Rectal smooth muscle tissue (tissue), 1 donor: ENCODE measurements around the gene MYL6B.
A peak's percentile ranks its signal among the peaks of the same experiment; 100 is the strongest.
"Not testable (repeated sequence)": the region's sequence is repeated elsewhere in the genome, so short reads cannot be mapped to it uniquely, and the experiment has no call there.

ENCODE experiments used
- H3K27ac ChIP-seq: one replicate; pipeline ENCODE4 v1.7.0; 2013; ENCODE audit warnings: low read depth, low read length, inconsistent platforms
- H3K27me3 ChIP-seq: one replicate; pipeline ENCODE4 v1.7.0; 2013; ENCODE audit warnings: low read length; ENCODE audit not compliant: control insufficient read depth, insufficient read depth
- H3K36me3 ChIP-seq: one replicate; pipeline ENCODE4 v1.7.0; 2013; ENCODE audit warnings: low read length; ENCODE audit not compliant: control insufficient read depth, insufficient read depth
- H3K4me1 ChIP-seq: one replicate; pipeline ENCODE4 v1.7.0; 2013; ENCODE audit warnings: low read length; ENCODE audit not compliant: control insufficient read depth, insufficient read depth
- H3K4me3 ChIP-seq: one replicate; pipeline ENCODE4 v1.7.0; 2013; ENCODE audit warnings: low read length
- H3K9ac ChIP-seq: one replicate; pipeline ENCODE4 v1.7.0; 2013; ENCODE audit warnings: low read length

Gene MYL6B

DNA sequence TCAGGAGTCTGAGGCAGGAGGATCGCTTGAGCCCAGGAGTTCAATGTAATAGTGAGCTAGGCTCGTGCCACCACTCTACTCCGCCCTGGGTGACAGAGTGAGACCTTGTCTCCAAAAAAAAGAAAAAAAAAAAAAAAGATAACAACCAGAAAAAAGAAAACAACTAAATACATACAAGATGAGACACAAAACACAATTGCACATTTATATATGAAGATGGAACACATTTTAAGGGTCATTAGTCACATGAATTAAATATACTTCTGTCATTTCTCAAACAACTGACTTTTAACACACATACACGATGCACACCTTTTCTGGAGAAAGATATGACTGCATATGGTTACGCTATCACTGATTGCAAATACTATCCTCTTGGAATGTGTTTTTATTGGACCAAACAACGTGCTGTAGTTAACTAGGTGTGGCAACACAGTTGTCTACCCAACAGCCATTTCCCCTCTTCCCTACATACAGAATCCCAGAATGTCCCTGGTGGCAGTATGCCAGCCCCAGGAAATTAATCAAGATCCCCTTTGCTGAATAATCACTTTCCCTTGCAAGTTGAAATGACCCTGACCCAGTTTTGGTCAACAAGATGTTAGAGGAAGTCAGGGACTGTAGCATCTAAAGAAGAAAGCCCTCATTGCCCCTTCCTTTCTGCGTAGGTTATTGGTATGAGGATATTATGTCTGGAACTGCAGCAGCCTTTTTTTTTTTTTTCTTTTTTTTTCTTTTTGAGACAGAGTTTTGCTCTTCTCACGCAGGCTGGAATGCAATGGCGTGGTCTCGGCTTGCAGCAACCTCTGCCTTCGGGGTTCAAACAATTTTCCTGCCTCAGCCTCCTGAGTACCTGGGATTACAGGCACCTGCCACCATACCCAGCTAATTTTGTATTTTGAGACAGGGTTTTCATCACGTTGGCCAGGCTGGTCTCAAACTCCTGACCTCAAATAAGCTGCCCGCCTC lies 5.6 kb upstream of the MYL6B start:
- Histone ChIP-seq H3K27me3 (no peaks in the 10 kb centered on the region), H3K4me3 (no peak overlapping the region), H3K9ac (no peak overlapping the region), H3K27ac (no peak overlapping the region), H3K4me1 (peaks cover 2% of the 10 kb centered on the region), H3K36me3 (peaks cover 16% of the 10 kb centered on the region)

DNA sequence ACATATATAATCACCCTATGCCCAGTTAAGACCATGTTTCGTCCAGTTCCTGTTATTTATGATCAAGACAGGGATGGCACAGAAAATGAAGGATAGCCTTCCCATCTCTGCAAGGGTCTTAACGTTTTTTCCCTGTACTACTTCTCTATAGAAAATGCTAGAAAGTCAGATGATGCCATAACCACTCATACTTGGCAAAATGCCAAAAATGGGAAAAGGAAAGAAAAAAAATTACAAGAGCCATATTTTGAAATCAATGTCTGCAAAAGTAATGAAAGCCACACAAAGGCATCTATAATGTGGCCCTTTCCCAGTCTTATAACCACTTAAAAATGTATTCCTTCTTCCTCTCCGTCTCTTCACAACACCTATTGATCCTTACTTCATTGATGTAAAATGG lies 1.8 kb upstream of the MYL6B start:
- Histone ChIP-seq H3K9ac (no peak overlapping the region), H3K36me3 (peaks cover 2% of the 10 kb centered on the region), H3K4me3 (no peak overlapping the region), H3K27ac (no peak overlapping the region), H3K27me3 (no peaks in the 10 kb centered on the region), H3K4me1 (peaks cover 9% of the 10 kb centered on the region)

DNA sequence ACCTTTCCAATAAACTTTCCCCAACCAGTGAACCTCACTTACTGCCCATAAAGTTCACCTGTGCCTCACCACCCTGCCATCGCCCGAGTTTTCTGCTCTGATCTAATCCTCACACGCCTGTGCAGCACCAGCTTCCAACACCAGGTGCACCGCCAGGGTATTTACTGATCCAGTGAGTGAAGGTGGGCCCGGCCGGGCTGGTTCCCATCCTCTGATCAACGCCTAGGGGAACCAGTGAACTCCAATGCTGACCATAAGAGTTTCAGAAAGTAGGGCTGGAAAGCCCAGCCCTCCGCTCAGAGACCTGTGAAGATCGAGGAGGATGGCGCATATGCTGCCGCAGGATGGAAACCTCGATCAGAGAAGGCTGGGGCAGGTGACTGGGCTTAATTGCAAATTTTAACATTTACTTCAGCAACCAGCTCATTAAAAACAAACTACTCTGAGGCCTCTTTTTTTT lies 685 bp upstream of the MYL6B start:
- Histone ChIP-seq H3K36me3 (peaks cover 2% of the 10 kb centered on the region), H3K27ac (peak overlapping the region; percentile 83), H3K4me3 (peak overlapping the region; percentile 60), H3K27me3 (no peaks in the 10 kb centered on the region), H3K9ac (peak overlapping the region; percentile 79), H3K4me1 (peaks cover 9% of the 10 kb centered on the region)

DNA sequence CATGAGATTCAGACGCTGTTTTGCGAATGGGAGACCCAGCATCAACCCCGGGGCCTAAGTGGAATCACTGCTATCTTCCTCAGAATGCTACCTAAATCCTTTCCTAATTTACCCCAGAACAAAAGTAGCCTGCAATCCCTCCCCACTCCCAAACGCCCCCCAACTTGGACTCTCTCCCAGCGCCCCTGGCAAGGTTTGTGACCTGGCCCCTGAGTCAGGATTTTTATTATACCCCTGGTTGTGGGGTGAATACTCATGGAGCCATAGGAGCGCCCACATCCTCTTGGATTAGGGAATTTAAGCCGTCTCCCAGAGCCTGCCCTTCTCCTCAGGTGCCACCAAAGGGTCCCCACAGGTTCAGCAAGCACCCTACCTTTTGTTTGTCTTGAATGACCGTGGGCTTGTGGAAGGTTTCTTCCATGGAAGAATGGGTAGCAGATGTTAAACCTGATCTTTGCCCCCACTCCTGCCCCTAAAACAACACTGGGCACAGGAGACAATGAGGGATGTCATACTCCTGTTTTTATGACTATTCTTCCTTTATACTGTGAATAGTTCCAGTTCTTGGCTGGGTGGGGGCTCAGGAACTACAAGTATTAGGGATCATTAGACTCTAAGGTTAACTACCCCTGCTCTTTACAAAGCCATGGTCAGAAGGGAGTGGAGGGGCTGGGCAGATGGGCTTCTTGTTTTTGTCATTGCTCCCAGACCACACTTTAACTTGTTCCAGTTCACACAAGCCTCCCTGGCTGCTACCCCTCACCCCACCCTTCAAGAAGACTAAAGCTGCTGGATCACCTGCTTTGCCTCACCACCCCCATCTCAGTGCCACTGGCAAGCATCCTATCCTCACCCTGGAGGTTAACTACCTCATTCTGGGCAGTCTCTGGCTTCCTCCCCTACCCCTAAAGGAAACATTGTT lies 630 bp downstream of the MYL6B start:
- peak overlapping the region; percentile 60 for H3K4me3 ChIP-seq
- H3K9ac ChIP-seq: no peak overlapping the region
- peaks cover 2% of the 10 kb centered on the region for H3K36me3 ChIP-seq
- H3K27ac ChIP-seq: peak overlapping the region; percentile 83
- H3K27me3 ChIP-seq: no peaks in the 10 kb centered on the region
- H3K4me1 ChIP-seq: peaks cover 9% of the 10 kb centered on the region

DNA sequence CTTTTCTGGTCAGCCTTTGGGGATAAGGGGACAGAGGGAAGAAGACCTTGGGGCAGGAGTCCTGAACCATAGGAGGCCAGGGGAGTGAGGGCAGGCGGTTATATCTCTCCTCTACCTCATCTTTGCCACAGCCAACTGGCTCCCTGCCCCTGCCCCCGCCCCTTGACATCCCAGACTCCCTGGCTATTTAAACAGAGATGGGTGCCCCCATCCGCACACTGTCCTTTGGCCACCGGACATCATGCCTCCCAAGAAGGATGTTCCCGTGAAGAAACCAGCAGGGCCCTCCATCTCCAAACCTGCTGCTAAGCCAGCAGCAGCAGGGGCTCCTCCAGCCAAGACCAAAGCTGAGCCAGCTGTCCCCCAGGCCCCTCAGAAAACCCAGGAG lies 1.3 kb downstream of the MYL6B start:
- H3K4me1 ChIP-seq: peaks cover 9% of the 10 kb centered on the region
- H3K27ac ChIP-seq: no peak overlapping the region
- peaks cover 4% of the 10 kb centered on the region for H3K36me3 ChIP-seq
- no peak overlapping the region for H3K9ac ChIP-seq
- no peaks in the 10 kb centered on the region for H3K27me3 ChIP-seq
- H3K4me3 ChIP-seq: no peak overlapping the region

DNA sequence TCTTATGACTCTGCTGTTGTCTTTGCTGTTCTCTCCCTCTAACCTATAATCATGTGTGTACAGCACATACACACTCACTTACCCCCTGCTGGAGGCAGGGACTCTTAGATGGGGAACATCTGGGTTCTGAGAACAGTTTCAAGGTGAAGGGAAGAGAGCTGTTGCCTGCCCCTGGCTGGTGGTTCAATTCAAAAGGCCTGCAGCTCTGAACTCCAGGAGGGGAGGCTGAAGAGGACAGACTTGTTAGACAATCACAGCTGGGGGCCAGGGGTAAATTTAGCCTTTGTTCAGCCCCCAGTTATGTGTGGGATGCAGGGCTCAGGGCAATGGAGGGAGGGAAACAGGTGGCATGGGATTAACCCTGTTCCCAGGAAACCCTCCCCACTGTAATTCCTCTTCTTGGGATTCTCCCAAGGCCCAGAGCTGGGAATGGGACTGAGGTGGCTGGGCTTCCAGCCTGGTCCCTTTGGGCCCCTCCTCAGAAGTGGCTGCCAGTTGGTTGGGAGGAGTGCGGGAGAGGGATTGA lies 1.9 kb downstream of the MYL6B start:
- no peak overlapping the region for H3K9ac ChIP-seq
- H3K4me3 ChIP-seq: no peak overlapping the region
- peaks cover 9% of the 10 kb centered on the region for H3K4me1 ChIP-seq
- H3K36me3 ChIP-seq: peaks cover 4% of the 10 kb centered on the region
- no peaks in the 10 kb centered on the region for H3K27me3 ChIP-seq
- H3K27ac ChIP-seq: no peak overlapping the region

DNA sequence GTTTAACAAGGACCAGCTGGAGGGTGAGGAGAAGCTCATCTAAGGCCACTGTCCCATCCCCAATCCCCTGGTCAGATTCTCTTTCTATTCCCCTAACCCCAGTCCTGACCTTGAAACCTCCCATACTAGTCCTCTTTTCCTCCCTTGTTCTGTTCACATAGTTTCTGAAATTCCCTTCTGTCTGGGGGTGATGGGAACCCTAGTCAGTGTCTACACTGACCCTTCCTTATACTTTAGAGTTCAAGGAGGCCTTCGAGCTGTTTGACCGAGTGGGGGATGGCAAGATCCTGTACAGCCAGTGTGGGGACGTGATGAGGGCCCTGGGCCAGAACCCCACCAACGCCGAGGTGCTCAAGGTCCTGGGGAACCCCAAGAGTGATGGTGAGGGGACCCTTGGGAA lies 2.4 kb downstream of the MYL6B start:
- no peak overlapping the region for H3K27ac ChIP-seq

DNA sequence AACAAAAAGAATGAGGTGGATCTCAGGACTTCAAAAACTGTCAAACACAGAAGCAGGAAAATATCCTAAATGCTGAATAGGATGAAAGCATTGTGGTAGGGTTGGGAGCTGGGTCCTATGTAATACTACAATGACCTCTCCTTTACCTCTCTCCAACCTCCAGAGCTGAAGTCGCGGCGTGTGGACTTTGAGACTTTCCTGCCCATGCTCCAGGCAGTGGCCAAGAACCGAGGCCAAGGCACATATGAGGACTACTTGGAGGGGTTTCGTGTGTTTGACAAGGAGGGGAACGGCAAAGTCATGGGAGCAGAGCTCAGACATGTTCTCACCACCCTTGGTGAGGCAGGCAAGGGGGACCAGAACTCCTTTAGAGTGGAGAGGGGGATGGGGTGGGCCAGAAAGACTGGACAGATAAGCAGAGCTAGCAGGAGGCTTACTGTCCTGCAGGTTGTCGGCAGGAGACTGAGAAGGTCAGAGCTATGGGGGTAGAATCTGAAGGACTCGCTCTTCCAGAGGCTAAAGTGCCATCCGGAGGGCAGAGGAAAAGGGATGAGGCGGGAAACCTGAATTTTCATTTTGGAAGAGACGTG lies 3.0 kb downstream of the MYL6B start:
- Histone ChIP-seq H3K9ac (no peak overlapping the region), H3K27me3 (no peaks in the 10 kb centered on the region), H3K36me3 (peaks cover 12% of the 10 kb centered on the region), H3K4me3 (no peak overlapping the region), H3K27ac (no peak overlapping the region), H3K4me1 (peaks cover 14% of the 10 kb centered on the region)

More for the DNA sequence above, 2.4 kb downstream of the MYL6B start:
- Histone ChIP-seq H3K4me1 (peaks cover 11% of the 10 kb centered on the region), H3K9ac (no peak overlapping the region), H3K27me3 (no peaks in the 10 kb centered on the region), H3K4me3 (no peak overlapping the region), H3K36me3 (peaks cover 8% of the 10 kb centered on the region)

DNA sequence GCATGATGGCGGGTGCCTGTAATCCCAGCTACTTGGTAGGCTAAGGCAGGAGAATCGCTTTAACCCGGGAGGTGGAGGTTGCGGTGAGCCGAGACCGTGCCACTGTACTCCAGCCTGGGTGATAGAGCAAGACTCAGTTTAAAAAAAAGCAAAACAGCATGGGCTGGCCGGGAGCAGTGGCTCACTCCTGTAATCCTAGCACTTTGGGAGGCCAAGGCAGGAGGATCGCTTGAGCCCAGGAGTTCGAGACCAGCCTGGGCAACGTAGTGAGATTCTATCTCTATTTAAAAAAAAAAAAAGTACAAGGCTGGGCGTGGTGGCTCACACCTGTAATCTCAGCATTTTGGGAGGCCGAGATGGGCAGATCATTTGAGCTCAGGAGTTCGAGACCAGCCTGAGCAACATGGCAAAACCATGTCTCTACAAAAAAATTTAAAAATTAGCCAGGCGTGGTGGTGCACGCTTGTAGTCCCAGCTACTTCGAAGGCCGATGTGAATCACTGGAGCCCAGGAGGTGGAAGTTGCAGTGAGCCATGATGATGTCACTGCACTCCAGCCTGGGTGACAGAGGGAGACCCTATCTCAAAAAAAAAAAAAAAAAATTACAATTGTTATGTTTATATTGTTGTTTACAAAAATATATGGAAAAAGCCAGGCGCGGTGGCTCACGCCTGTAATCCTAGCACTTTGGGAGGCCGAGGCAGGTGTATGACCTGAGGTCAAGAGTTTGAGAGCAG lies 4.2 kb downstream of the MYL6B start:
- H3K36me3 ChIP-seq: peaks cover 24% of the 10 kb centered on the region
- peaks cover 17% of the 10 kb centered on the region for H3K4me1 ChIP-seq
- not testable (repeated sequence) for H3K9ac ChIP-seq, H3K27me3 ChIP-seq
- peak overlapping the region; percentile 99 for H3K4me3 ChIP-seq
- peak overlapping the region; percentile 88 for H3K27ac ChIP-seq

DNA sequence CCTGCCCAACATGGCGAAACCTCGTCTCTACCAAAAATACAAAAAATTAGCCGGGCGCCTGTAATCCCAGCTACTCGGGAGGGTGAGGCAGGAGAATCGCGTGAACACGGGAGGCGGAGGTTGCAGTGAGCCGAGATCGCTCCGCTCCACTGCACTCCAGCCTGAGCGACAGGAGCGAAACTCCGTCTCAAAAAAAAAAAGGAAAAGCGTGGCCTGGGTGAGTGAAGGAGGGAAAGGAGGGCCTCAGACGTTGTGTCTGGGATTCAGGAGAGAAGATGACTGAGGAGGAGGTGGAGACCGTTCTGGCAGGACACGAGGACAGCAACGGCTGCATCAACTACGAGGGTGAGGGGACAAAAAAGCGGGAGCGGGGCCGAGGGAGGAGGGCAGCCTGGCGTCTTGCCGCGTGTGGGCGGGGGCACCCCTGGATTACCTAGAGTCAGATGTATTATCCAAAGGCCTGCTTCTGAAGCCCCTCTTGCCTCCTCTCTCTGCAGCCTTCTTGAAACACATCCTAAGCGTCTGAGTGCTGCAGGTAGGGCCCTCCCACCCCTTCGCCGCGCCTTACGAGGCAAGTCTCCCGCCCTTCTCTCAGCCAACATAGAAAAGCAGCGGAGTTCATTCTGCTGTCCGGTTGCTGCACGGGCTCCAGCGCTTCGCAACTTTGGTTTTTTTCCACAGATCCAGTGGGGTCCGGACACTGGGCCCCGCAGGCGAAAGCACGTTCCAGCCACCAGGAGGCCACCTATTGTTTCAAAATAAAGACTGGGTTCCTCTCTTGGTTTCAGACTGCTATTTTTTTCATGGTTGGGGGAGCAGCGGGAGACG lies 5.0 kb downstream of the MYL6B start:
- Histone ChIP-seq H3K4me3 (peak overlapping the region; percentile 99), H3K9ac (peak overlapping the region; percentile 49), H3K4me1 (peaks cover 20% of the 10 kb centered on the region)

More for the DNA sequence above, 5.0 kb downstream of the MYL6B start:
- Histone ChIP-seq H3K36me3 (peaks cover 32% of the 10 kb centered on the region), H3K27ac (peak overlapping the region; percentile 88), H3K27me3 (no peaks in the 10 kb centered on the region)
